Adrenal gland (tissue), 5 donors: Measurements from ENCODE around the gene INTS6L.
"Not testable (repeated sequence)": the region's sequence is repeated elsewhere in the genome, so short reads cannot be mapped to it uniquely, and the experiment has no call there.

Experiments
- POLR2A ChIP-seq, 2 donors: fragments of 450-650 bp; IDR thresholded peaks; one replicate each; pipeline ENCODE4 v1.6.1; 2017; ENCODE audit warnings: antibody characterized with exemption in 2 of 2, mild to moderate bottlenecking in 2 of 2, moderate library complexity in 1 of 2
- TF ChIP-seq, protein P1 (sequence below), 6 experiments: fragments of 450-650 bp in 4 of 6; fragments of 200-600 bp in 2 of 6; sonication (generic) in 1 of 6; IDR thresholded peaks; 1 replicate in 5 of 6; 2 replicates in 1 of 6; pipeline versions ENCODE4 v1.5.1 to v1.8.0; 2016 to 2021; ENCODE audit warnings: antibody characterized with exemption in 6 of 6, mild to moderate bottlenecking in 2 of 6, moderate library complexity in 1 of 6
- donor health status: DM: no; HTN: no; CAD: no.

DNA sequence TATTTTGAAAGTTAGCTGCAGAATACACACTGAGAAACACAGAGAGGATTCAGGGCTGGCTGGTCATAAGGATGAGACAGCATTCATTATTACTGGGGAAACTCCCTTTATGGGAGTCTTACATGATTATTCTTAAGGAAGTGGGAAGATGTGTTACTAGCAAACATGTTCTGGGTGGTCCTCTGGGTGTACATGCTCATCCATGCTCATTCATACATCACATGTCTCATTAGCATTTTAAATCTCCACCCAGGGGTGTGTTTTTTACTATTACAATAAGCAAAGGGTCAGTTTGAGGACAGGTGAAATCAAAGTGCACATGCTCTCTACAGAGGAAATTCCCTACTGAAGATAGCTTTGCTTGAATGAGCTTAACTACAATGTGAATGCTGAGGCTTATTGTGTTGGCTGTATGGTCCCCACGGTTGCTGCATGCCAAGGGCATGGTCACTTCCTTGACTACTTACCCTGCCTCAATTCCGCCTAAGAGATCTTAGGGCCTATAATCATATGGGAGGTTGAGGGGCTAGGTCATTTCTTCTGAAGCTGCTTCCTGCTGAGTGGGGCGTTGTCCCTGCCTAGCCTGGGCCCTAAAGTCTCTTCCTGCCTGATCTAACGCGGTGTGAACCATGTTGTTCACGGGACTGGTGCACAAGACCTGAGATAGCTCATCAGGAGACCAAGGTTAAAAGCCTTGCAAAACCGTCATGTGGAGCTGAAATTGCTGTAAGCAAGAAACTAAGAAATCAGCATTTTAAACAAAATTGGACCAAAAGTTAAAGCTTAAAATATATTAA, 104.1 kb downstream of the INTS6L start:
- TF ChIP-seq, protein P1, sequence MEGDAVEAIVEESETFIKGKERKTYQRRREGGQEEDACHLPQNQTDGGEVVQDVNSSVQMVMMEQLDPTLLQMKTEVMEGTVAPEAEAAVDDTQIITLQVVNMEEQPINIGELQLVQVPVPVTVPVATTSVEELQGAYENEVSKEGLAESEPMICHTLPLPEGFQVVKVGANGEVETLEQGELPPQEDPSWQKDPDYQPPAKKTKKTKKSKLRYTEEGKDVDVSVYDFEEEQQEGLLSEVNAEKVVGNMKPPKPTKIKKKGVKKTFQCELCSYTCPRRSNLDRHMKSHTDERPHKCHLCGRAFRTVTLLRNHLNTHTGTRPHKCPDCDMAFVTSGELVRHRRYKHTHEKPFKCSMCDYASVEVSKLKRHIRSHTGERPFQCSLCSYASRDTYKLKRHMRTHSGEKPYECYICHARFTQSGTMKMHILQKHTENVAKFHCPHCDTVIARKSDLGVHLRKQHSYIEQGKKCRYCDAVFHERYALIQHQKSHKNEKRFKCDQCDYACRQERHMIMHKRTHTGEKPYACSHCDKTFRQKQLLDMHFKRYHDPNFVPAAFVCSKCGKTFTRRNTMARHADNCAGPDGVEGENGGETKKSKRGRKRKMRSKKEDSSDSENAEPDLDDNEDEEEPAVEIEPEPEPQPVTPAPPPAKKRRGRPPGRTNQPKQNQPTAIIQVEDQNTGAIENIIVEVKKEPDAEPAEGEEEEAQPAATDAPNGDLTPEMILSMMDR (IDR thresholded peaks at IDR 0.05), result not testable (repeated sequence)
- TF ChIP-seq POLR2A (IDR thresholded peaks at IDR 0.05), result not testable (repeated sequence)
